H1 (cell line): ENCODE results near the gene SEMA4F. TPM values are rescaled to one million over a fixed set of nuclear protein-coding genes. Genes with fewer than 3 reads are reported as not detected.

Experiments
- CTCF ChIA-PET: fragments of 300-600 bp; sonication (Branson Sonifier 250); formaldehyde crosslinking; loops from one replicate; lab custom pipeline; 2021; ENCODE audit not compliant: partially characterized antibody; lab: Charles Lee
- POLR2A ChIA-PET: fragments of 300-600 bp; sonication (Branson Sonifier 250); formaldehyde crosslinking; loops from one replicate; lab custom pipeline; 2021; ENCODE audit warnings: inconsistent platforms; ENCODE audit not compliant: partially characterized antibody; lab: Charles Lee
- DNase-seq, 2 experiments: peaks; one replicate each; pipeline versions ENCODE4 v3.0.0 to v3.0.0-alpha.2; 2010 to 2022; ENCODE audit warnings: low spot score in 2 of 2, low read depth in 1 of 2, mixed read lengths in 1 of 2
- FAIRE-seq: peaks from 2 replicates; lab custom pipeline; 2011; peaks lifted over from hg19 to GRCh38; lab: Jason Lieb, UNC
- H2AFZ ChIP-seq: 2 replicates; pipeline ENCODE4 v1.8.1; 2012; ENCODE audit warnings: low read length, inconsistent platforms
- H2AK5ac ChIP-seq: 2 replicates; pipeline ENCODE4 v1.6.1; 2013; ENCODE audit warnings: low read depth, low read length
- H2BK120ac ChIP-seq: replicated peaks from 2 replicates; pipeline ENCODE3; 2013; ENCODE audit warnings: low read depth, low read length, inconsistent platforms
- H2BK12ac ChIP-seq: 2 replicates; pipeline ENCODE4 v1.6.1; 2013; ENCODE audit warnings: low read depth, low read length
- H2BK15ac ChIP-seq: 2 replicates; pipeline ENCODE4 v1.6.1; 2013; ENCODE audit warnings: low read length
- H2BK20ac ChIP-seq: 2 replicates; pipeline ENCODE4 v1.6.1; 2013; ENCODE audit warnings: low read length
- H2BK5ac ChIP-seq: 2 replicates; pipeline ENCODE4 v1.6.1; 2013; ENCODE audit warnings: low read depth, low read length
- H3K14ac ChIP-seq: 2 replicates; pipeline ENCODE4 v1.6.1; 2013; ENCODE audit warnings: inconsistent platforms; ENCODE audit not compliant: insufficient read length
- H3K18ac ChIP-seq: 2 replicates; pipeline ENCODE4 v1.6.1; 2013; ENCODE audit warnings: low read length; ENCODE audit errors: extremely low read depth
- H3K23ac ChIP-seq: 2 replicates; pipeline ENCODE4 v1.6.1; 2013; ENCODE audit warnings: inconsistent platforms; ENCODE audit not compliant: insufficient read length
- H3K23me2 ChIP-seq: 2 replicates; pipeline ENCODE4 v1.6.1; 2013; ENCODE audit warnings: low read depth, low read length
- H3K27ac ChIP-seq: 2 replicates; pipeline ENCODE4 v1.6.1; 2011; ENCODE audit warnings: low read depth, low read length, inconsistent platforms
- H3K27me3 ChIP-seq, 4 experiments: replicated peaks in 1 of 4; 1 replicate in 1 of 4; 2 replicates in 3 of 4; pipeline versions ENCODE4 v1.6.1 to v1.8.1; 2011 to 2013; ENCODE audit warnings: low read length in 3 of 4, mild to moderate bottlenecking in 3 of 4, inconsistent platforms in 2 of 4, mixed read lengths in 2 of 4, moderate library complexity in 1 of 4; ENCODE audit not compliant: control insufficient read depth in 3 of 4, insufficient read depth in 3 of 4; ENCODE audit errors: extremely low read depth in 1 of 4
- H3K36me3 ChIP-seq, 4 experiments: 2 replicates each; pipeline versions ENCODE4 v1.6.1 to v1.8.1; 2011 to 2013; ENCODE audit warnings: mild to moderate bottlenecking in 4 of 4, low read length in 3 of 4, moderate library complexity in 2 of 4, control low read depth in 1 of 4, inconsistent platforms in 1 of 4; ENCODE audit not compliant: insufficient read depth in 4 of 4, control insufficient read depth in 2 of 4
- H3K4ac ChIP-seq: replicated peaks from 2 replicates; pipeline ENCODE3; 2013; ENCODE audit warnings: low read length, low read depth, mixed read lengths, inconsistent platforms; ENCODE audit not compliant: insufficient read length
- H3K4me1 ChIP-seq, 4 experiments: replicated peaks in 1 of 4; 1 replicate in 1 of 4; 2 replicates in 3 of 4; pipeline versions ENCODE4 v1.6.1 to v1.8.1; 2011 to 2013; ENCODE audit warnings: low read length in 3 of 4, inconsistent platforms in 2 of 4, mixed read lengths in 1 of 4; ENCODE audit not compliant: insufficient read depth in 4 of 4, control insufficient read depth in 3 of 4
- H3K4me2 ChIP-seq, 2 experiments: 2 replicates each; pipeline versions ENCODE4 v1.6.1 to v1.8.1; 2011 to 2013; ENCODE audit warnings: low read depth in 2 of 2, low read length in 2 of 2, control low read depth in 1 of 2, inconsistent platforms in 1 of 2, mild to moderate bottlenecking in 1 of 2; ENCODE audit not compliant: insufficient read depth in 1 of 2
- H3K4me3 ChIP-seq, 4 experiments: fragments of 200-600, 300-600 bp in 1 of 4; sonication (generic), shearing (Covaris generic), sonication (Bioruptor Twin) in 1 of 4; 2 replicates each; pipeline versions ENCODE4 v1.5.1 to v1.8.1; 2011 to 2016; ENCODE audit warnings: low read length in 4 of 4, low read depth in 3 of 4, control low read depth in 2 of 4, inconsistent platforms in 2 of 4, mild to moderate bottlenecking in 2 of 4, mixed read lengths in 1 of 4, moderate library complexity in 1 of 4; ENCODE audit not compliant: insufficient read depth in 2 of 4; ENCODE audit errors: extremely low read depth in 1 of 4
- H3K56ac ChIP-seq: replicated peaks from 2 replicates; pipeline ENCODE3; 2013; ENCODE audit warnings: low read depth, mild to moderate bottlenecking, mixed read lengths, low read length, inconsistent platforms; ENCODE audit not compliant: insufficient read length
- H3K79me1 ChIP-seq: 2 replicates; pipeline ENCODE4 v1.6.1; 2013; ENCODE audit warnings: low read depth, low read length, control low read depth
- H3K79me2 ChIP-seq, 2 experiments: 2 replicates each; pipeline versions ENCODE4 v1.6.1 to v1.8.1; 2012 to 2013; ENCODE audit warnings: low read length in 2 of 2, mild to moderate bottlenecking in 2 of 2, inconsistent platforms in 1 of 2; ENCODE audit not compliant: insufficient read depth in 2 of 2, control insufficient read depth in 1 of 2
- H3K9ac ChIP-seq, 4 experiments: replicated peaks in 1 of 4; 1 replicate in 1 of 4; 2 replicates in 3 of 4; pipeline versions ENCODE4 v1.6.1 to v1.8.1; 2011 to 2013; ENCODE audit warnings: low read depth in 3 of 4, low read length in 3 of 4, control low read depth in 2 of 4, mild to moderate bottlenecking in 2 of 4, moderate library complexity in 2 of 4, inconsistent platforms in 1 of 4; ENCODE audit errors: extremely low read depth in 1 of 4
- H3K9me3 ChIP-seq, 2 experiments: 2 replicates each; pipeline versions ENCODE4 v1.6.1 to v1.8.1; 2012 to 2013; ENCODE audit warnings: mild to moderate bottlenecking in 2 of 2, moderate library complexity in 2 of 2, control low read depth in 1 of 2, inconsistent platforms in 1 of 2, low read depth in 1 of 2, low read length in 1 of 2, mixed read lengths in 1 of 2; ENCODE audit not compliant: insufficient read depth in 2 of 2
- H4K20me1 ChIP-seq, 2 experiments: replicated peaks in 1 of 2; 2 replicates each; pipeline versions ENCODE3 to v1.8.1; 2011 to 2013; ENCODE audit warnings: inconsistent platforms in 2 of 2, low read length in 2 of 2, mild to moderate bottlenecking in 1 of 2; ENCODE audit not compliant: insufficient read depth in 2 of 2, control insufficient read depth in 1 of 2
- H4K5ac ChIP-seq: 2 replicates; pipeline ENCODE4 v1.6.1; 2013; ENCODE audit warnings: low read length, low read depth, mixed read lengths, inconsistent platforms; ENCODE audit not compliant: insufficient read length
- H4K8ac ChIP-seq: 2 replicates; pipeline ENCODE4 v1.8.0; 2013; ENCODE audit warnings: mild to moderate bottlenecking, moderate library complexity, low read length, inconsistent platforms; ENCODE audit not compliant: insufficient read depth; ENCODE audit errors: extremely low read depth
- H4K91ac ChIP-seq: replicated peaks from 2 replicates; pipeline ENCODE3; 2013; ENCODE audit warnings: low read length, mixed read lengths, inconsistent platforms; ENCODE audit not compliant: insufficient read length
- BCL11A ChIP-seq, 2 experiments: IDR thresholded peaks; one replicate each; pipeline ENCODE4 v1.6.1; 2011; ENCODE audit warnings: low read depth in 2 of 2, low read length in 2 of 2, mild to moderate bottlenecking in 2 of 2
- BRCA1 ChIP-seq: IDR thresholded peaks from 2 replicates; pipeline ENCODE4 v1.6.1; 2012; ENCODE audit warnings: low read depth, low read length, improper control_type of control experiment
- JUND ChIP-seq: IDR thresholded peaks from 2 replicates; pipeline ENCODE4 v1.6.1; 2011; ENCODE audit warnings: mild to moderate bottlenecking, improper control_type of control experiment, low read length
- RAD21 ChIP-seq, 2 experiments: IDR thresholded peaks in 1 of 2; conservative IDR thresholded peaks in 1 of 2; 2 replicates each; pipeline ENCODE4 v1.6.1; 2011; ENCODE audit warnings: low read depth in 2 of 2, low read length in 2 of 2, improper control_type of control experiment in 1 of 2, inconsistent platforms in 1 of 2, mild to moderate bottlenecking in 1 of 2, moderate library complexity in 1 of 2
- RBBP5 ChIP-seq: IDR thresholded peaks from 2 replicates; pipeline ENCODE4 v1.7.1; 2012; ENCODE audit warnings: low read depth, mild to moderate bottlenecking, inconsistent platforms, low read length, moderate library complexity, borderline replicate concordance
- RFX5 ChIP-seq: IDR thresholded peaks from 2 replicates; pipeline ENCODE4 v1.6.1; 2011; ENCODE audit warnings: low read depth, low read length, improper control_type of control experiment, borderline replicate concordance
- SAP30 ChIP-seq: fragments of 300-600 bp; sonication (generic); IDR thresholded peaks from 2 replicates; pipeline ENCODE4 v1.7.1; 2012; ENCODE audit warnings: low read length, moderate library complexity, mild to moderate bottlenecking, inconsistent platforms; ENCODE audit not compliant: insufficient read depth, insufficient replicate concordance
- SP2 ChIP-seq: IDR thresholded peaks from 2 replicates; pipeline ENCODE4 v1.6.1; 2012; ENCODE audit warnings: mild to moderate bottlenecking, low read length, inconsistent platforms
- SUZ12 ChIP-seq: fragments of 200-600 bp; sonication (generic); IDR thresholded peaks from 2 replicates; pipeline ENCODE4 v1.6.1; 2012; ENCODE audit warnings: mild to moderate bottlenecking, inconsistent platforms, low read length, moderate library complexity, mixed read lengths
- TBP ChIP-seq: IDR thresholded peaks from 2 replicates; pipeline ENCODE4 v1.6.1; 2011; ENCODE audit warnings: low read depth, low read length, improper control_type of control experiment
- ZNF274 ChIP-seq: IDR thresholded peaks from 2 replicates; pipeline ENCODE4 v1.7.0; 2012; ENCODE audit warnings: low read length, borderline replicate concordance; ENCODE audit errors: extremely low read depth
- WGBS, 2 experiments: shearing (Covaris generic) in 1 of 2; methylation state at CpG; one replicate each; pipeline versions ENCODE4 v1.1.6 to v1.1.7; 2013 to 2015; ENCODE audit warnings: low lambda C conversion rate in 2 of 2, mixed read lengths in 2 of 2, inconsistent platforms in 1 of 2, low coverage in 1 of 2, missing lambda C conversion rate in 1 of 2; ENCODE audit not compliant: insufficient replicate concordance in 2 of 2, insufficient coverage in 1 of 2, insufficient read length in 1 of 2; ENCODE audit errors: extremely low coverage in 1 of 2, missing lambda C conversion rate in 1 of 2; 5-methylcytosine and 5-hydroxymethylcytosine counted together
- polyA plus RNA-seq, 7 experiments: library from polyadenylated mRNA; depleted of rRNA in 3 of 7; stranded (reverse) in 5 of 7; unstranded in 2 of 7; fragments of >200 nt in 5 of 7; fragments of 200-250 nt in 2 of 7; gene quantifications; 1 replicate in 5 of 7; 2 replicates in 1 of 7; 4 replicates in 1 of 7; pipeline versions ENCODE4 v1.2.1 to v1.2.3, GENCODE V29; 2011 to 2013; ENCODE audit warnings: missing spikeins in 2 of 7, mixed read lengths in 2 of 7
- total RNA-seq: library from RNA; stranded (reverse); fragmentation: NEBNext Ultra II Directional; extraction: Animal tissue kit (Norgen Biotek cat#: 25700); gene quantifications from 2 replicates; pipeline ENCODE4 v1.2.1, GENCODE V29; 2021
- TF ChIP-seq, protein P1 (sequence below): IDR thresholded peaks from 2 replicates; pipeline ENCODE4 v1.6.1; 2012; ENCODE audit warnings: inconsistent platforms
- TF ChIP-seq, protein P2 (sequence below): IDR thresholded peaks from 2 replicates; pipeline ENCODE4 v1.6.1; 2011; ENCODE audit warnings: low read depth, mild to moderate bottlenecking, low read length; ENCODE audit not compliant: insufficient read depth

SEMA4F gene
- total and polyA plus RNA-seq, 2 of the 8 experiments (the other 6 are each of a cell fraction or from before 2014, with no cell fraction given), result 3.3 to 3.4 TPM

GRCh38 chr2:74703373-74703772 is 49.3 kb downstream of the SEMA4F start:
- Histone ChIP-seq H2BK5ac (no peak overlapping the region), H4K91ac (no peak overlapping the region), H3K79me1 (no peaks in the 10 kb centered on the region), H3K4me1 (no peaks in the 10 kb centered on the region; a peak in 2 of 7 replicates), H3K27me3 (no peaks in the 10 kb centered on the region), H4K5ac (no peak overlapping the region), H3K23ac (no peak overlapping the region), H3K9me3 (no peaks in the 10 kb centered on the region), H3K14ac (no peak overlapping the region), H3K9ac (no peak overlapping the region), H3K23me2 (no peaks in the 10 kb centered on the region), H3K4ac (no peak overlapping the region), H2BK120ac (no peak overlapping the region), H2BK15ac (no peak overlapping the region), H3K36me3 (no peaks in the 10 kb centered on the region), H2BK20ac (no peak overlapping the region), H4K8ac (no peak overlapping the region), H2AK5ac (no peak overlapping the region), H3K4me3 (no peak overlapping the region), H3K27ac (no peak overlapping the region), H3K18ac (no peak overlapping the region), H3K56ac (no peak overlapping the region), H3K4me2 (no peak overlapping the region), H3K79me2 (no peaks in the 10 kb centered on the region), H2AFZ (no peak overlapping the region), H2BK12ac (no peak overlapping the region), H4K20me1 (no peaks in the 10 kb centered on the region)
- CTCF ChIA-PET, result interaction anchor here (1.1 to 7.5 kb wide), 6 partner anchors 9 to 172 kb away, joined by 3 to 64 read pairs (median 8); no protein-coding TSS in a partner anchor
- FAIRE-seq, result no peak
- WGBS, 2 experiments, result 88% methylated on average over 6 of the region's 6 CpGs; no CpG with 5 or more reads in 1 of the 2 experiments
- no peak for DNase-seq
- POLR2A ChIA-PET, result interaction anchor here (0.9 kb wide), 1 partner anchor 12 kb away, joined by 4 read pairs; no protein-coding TSS in a partner anchor
- TF ChIP-seq SUZ12, result no peak
- no peak for TF ChIP-seq TBP
- no peak for TF ChIP-seq RAD21 (IDR thresholded peaks at IDR 0.05 in 1 of 2, conservative IDR thresholded peaks at IDR 0.05 in 1 of 2; ENCODE audit: low read depth in 2 of 2, low read length in 2 of 2)
- no peak for TF ChIP-seq BRCA1
- no peak for TF ChIP-seq RFX5
- TF ChIP-seq BCL11A (IDR thresholded peaks at IDR 0.05; ENCODE audit: low read depth in 2 of 2, low read length in 2 of 2), result no peak
- no peak for TF ChIP-seq SP2
- no peak for TF ChIP-seq RBBP5
- TF ChIP-seq SAP30, result no peak
- TF ChIP-seq, protein P1, sequence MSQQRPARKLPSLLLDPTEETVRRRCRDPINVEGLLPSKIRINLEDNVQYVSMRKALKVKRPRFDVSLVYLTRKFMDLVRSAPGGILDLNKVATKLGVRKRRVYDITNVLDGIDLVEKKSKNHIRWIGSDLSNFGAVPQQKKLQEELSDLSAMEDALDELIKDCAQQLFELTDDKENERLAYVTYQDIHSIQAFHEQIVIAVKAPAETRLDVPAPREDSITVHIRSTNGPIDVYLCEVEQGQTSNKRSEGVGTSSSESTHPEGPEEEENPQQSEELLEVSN, result no peak
- TF ChIP-seq, protein P2, sequence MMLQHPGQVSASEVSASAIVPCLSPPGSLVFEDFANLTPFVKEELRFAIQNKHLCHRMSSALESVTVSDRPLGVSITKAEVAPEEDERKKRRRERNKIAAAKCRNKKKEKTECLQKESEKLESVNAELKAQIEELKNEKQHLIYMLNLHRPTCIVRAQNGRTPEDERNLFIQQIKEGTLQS, result no peak
- no peak for TF ChIP-seq JUND
- TF ChIP-seq ZNF274, result no peak
